HG02571 (cell line): ENCODE data around the gene GDF10.
A peak's percentile ranks its signal among the peaks of the same experiment; 100 is the strongest.

ENCODE experiments used
- ATAC-seq: cut with Tn5 transposase; IDR thresholded peaks from one replicate; pipeline ENCODE4 v1.9.1; 2021; ENCODE audit warnings: mild to moderate bottlenecking, moderate library complexity; ENCODE audit not compliant: unreplicated experiment

Gene GDF10, protein sequence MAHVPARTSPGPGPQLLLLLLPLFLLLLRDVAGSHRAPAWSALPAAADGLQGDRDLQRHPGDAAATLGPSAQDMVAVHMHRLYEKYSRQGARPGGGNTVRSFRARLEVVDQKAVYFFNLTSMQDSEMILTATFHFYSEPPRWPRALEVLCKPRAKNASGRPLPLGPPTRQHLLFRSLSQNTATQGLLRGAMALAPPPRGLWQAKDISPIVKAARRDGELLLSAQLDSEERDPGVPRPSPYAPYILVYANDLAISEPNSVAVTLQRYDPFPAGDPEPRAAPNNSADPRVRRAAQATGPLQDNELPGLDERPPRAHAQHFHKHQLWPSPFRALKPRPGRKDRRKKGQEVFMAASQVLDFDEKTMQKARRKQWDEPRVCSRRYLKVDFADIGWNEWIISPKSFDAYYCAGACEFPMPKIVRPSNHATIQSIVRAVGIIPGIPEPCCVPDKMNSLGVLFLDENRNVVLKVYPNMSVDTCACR

DNA sequence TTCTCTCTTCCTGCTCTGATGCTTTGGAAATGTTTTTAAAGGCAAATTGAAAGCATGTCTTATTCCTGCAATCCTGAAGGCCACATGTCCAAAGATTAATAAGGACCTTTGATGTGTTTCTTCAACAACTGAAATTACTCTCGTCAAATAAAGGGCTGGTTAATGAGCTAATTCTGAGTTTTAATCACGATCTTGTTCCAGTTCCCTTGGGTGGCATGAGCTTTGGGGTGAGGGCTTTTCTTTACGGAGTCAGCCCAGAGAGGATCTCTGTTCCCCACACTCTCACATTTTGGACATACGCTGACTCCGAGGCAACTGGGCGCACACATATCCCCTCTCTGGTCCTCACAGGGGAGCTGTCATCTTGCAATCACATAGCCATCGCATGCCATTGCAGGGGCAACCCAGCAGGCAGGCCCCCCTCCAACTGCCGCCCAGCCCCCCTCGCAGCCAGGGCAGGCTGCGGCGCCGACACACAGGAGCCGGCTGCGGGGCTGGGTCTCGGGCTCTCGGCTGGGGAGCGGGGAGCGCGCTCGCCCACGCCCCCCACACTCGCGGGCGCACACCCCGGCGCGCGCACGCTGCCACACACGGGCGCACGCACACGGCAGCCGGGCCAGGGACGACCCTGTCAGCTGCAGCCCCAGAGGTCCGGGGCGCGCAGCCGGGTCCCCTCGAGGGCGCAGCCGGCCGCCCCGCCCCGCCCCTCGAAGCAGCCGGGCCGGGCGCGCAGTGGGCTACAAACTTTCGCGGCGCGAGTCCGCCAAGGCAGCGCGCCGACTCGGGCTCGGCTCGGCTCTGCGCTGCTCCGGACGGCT lies at the start of gene GDF10:
Gene GDF10, plus strand, starts transcription at position 587 of the 818 bp plus-strand sequence. CDS start 455 bp downstream, outside the sequence.
- no peak for ATAC-seq

DNA sequence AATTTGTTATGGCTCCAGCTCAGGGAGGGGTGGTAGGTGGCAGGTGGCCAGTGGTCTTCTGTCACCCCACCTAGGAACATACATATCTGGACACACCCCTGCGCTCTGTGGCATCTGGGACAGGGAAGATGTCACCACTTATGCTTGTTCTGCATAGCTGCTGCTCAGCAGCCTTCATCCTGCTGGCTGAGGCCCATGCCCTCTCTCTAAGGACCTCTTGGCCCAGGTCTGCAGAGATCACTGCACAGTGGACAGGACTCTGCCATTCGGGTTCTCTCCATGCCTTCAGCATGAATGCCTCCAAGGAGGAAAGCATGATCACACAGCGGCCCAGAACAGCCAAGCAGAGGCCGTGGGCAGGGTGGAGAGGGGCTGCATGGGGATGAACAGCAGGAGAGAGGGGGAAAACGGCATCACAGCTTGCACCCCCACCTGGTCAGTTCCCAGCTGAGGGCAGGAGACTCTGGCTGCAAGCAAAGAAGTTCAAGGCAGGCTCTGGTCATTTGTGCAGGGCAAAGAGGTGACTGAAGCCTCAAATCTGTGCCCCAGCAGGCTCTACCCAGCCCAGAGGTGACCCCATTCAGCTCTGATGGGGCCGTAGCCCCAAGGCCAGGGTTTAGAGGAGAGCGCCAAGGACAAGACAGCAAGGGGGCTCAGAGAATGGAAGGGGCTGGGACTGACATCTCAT lies 47.8 kb upstream of the GDF10 start:
- no peak for ATAC-seq

DNA sequence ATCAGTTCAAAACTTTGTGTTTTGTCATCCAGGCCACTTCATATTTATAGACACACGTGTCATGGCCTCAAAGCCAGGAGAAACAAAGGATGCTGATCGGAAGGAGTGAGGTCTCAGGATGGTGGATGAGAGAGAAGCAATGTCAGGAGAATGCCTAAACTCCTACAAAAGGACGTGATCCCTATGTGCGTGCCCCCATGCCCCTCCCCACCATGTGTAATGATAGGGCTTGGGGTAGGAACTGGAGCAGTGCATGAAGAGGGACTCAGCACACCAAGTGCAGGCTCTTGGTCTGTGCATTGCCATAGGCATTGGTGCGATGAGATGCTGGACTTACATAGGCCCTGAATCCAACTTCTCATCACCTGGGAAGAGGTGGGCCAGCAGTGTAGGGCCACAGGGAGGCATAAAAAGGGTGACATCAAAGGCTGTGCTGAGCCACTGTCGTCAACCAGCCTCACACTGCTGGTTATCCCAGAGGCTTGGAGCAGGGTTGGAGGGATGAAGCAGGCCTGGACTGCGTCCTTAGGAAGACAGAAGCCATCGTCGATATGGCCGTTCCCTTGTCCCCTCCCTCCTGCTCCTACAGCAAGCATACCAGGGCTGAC lies 46.9 kb upstream of the GDF10 start:
- ATAC-seq: no peak

GRCh38 chr10:47253651-47254375 lies 46.2 kb upstream of the GDF10 start:
- ATAC-seq: no peak

GRCh38 chr10:47254611-47255010 lies 45.4 kb upstream of the GDF10 start:
- no peak for ATAC-seq

DNA sequence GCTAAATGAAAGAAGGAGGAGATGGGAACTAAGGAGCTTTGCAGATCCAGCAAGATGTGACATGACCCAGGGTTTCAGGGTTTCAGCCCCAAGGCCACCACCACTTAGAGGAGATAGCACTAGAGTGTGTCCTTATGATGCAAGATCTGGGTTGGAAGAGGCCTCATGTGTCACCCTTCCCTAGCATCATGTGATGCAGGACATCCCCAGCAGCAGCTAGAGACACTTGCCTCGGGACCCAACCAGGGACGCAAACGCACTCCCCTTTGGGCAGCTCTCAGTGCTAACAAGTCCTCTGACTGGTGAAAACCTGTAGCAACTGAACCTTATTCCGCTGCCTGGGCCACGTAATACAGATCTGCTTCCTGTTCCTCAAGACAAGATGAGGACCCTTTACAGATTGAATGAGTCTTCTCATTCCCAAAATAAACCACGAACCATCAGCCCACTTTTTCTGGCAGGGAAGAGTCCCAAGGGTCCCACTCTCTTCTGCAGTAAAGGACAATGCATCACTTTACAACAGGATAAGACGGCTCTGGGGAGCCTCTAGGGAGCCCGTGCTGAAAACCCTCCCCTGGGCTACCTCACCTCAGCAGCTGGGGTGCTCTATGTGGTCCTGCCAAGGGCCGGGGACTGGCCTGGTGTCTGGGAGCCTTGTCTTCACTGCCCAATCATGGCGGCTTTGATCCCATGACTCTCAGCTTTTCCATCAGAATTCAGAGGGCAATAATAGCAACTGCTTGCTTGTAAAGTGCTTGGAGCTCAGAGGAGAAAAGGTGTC lies 44.8 kb upstream of the GDF10 start:
- no peak for ATAC-seq

GRCh38 chr10:47255866-47256265 lies 44.1 kb upstream of the GDF10 start:
- no peak for ATAC-seq

DNA sequence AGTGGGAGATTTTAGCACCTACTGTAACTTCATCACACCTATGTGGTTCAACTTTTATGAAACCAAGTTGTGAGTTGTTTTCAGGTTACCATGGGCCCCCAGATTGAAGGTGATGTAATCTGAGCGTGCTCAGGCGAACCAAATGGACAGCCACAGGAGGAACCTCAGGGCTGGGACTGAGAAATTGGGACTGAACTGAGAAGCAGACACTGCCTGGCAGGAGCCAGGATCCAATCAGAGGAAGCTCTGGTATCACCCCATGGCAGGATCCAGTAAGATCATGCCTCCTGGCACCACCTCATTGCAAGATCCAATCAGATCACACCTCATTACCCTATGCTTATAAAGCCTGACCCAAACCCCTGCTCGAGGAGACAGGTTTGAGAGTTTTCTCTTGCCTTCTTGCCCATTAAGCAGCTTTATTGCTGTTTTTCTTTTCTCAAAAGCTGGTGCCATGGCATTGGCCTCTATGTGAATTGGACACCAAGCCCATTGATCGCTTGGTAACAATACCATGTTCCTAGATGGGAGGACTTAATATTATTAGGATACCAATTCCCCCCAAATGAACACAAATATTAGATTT lies 43.2 kb upstream of the GDF10 start:
- no peak for ATAC-seq

GRCh38 chr10:47257396-47258120 lies 42.4 kb upstream of the GDF10 start:
- ATAC-seq: no peak

- ATAC-seq: no peak
Measured at GRCh38 chr10:47258921-47259320, 41.1 kb upstream of the GDF10 start.

GRCh38 chr10:47259466-47259865 lies 40.5 kb upstream of the GDF10 start:
- no peak for ATAC-seq

GRCh38 chr10:47260505-47261111 lies 39.4 kb upstream of the GDF10 start:
- no peak for ATAC-seq

GRCh38 chr10:47261121-47261520 lies 38.9 kb upstream of the GDF10 start:
- ATAC-seq: peak; percentile 95

GRCh38 chr10:47261556-47261955 lies 38.4 kb upstream of the GDF10 start:
- ATAC-seq: no peak

DNA sequence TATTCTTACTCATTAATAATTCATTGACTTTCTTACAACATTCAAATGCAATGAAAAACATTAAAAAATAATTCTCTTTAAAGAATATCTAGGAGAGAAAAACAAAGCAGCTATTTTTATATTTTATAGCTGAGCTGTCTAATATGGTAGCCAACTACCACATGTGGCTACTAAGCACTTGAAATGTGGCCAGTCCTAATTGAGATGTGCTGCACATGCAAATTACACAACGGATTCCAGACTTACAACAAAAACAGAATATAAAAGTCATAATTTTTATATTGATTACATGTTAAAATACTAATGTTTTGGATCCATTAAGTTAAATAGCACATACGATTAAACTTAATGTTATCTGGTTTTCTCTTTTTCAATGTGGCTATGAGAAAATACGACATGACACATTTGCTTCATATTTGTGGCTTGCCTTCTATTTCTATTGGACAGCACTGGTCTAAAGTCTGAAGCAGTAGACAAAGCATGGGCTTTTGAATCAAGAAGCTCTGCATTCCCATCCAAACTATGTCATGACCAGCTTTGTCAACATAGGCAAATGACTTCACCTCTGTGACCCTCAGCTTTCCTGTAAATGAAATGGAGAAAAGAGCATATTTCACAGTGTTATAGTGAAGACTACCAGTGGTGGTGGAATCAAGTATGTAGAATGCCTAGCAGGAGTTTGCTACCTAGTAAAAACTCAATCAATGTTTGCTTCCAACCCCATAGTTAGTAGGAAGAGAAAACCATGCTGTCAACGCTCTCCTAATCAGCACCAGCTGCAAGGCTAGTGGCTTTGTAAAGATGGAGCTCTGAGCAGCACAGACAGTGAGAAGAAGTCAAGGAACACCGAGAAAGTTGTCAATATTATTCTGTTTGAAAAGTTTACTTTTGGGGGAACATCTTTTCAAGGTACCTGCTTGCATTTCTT lies 37.1 kb upstream of the GDF10 start:
- no peak for ATAC-seq

DNA sequence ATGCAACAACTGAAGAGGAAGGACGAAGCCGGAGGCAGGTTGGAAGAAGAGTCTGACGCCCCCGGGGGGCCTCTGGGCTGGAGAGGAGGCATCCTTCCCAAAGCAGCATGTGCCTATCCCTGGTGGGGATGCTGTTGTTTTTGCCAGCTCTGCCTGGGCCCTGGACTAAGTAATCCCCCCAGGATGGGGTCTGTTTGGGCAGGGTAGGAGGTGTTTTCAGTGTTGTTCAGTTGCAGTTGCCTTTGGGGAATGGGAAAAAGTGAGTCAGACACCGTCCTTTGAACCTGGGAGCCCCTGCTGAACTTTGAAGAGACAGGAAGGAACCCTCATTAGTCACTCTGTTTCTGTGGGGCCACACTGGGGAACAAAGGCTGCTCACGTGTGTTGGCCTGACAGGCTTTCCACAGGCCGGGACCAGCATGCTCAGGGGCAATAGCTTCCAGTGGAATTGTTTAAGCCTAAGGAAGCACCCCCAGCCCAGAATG lies 35.2 kb upstream of the GDF10 start:
- no peak for ATAC-seq

DNA sequence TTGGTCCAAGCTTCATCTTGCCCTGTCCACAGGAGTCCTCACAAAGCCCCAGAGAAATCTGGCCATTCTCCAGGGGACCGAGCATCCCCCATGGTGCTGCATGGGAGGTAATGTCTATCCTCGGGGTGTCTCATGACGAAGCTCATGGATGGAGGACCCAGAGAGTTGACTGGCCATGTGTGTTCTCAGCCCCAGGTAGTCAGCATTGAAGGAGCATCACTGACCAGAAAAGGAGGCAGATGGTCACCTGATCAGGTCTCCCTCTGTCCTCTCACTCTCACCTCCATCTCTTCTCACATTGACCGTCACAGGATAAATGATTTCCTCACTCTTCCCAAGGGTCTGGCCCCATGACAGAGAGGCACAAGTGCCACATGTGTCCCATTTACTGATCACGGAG lies 33.4 kb upstream of the GDF10 start:
- ATAC-seq: no peak
